ENCODE data around the gene SLC22A15.

Gene SLC22A15

DNA sequence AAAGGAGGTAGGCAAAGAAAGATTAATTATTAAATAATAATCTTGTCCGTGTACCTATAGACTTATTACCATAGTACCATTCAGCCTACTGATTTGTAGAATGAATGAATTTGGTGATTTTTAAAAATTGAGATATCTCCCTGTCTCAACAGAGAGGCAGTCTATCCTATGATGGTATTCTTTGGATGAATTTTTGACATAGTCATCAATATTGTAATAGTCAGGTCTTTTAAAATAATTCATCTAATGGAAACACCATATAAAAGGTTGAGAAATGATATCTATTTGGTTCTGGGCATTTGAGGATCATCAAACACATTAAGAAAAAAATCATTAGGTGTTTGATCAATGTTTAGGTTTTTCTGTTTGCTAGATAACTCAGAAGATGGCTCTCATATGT lies 99.3 kb downstream of the SLC22A15 start:
- Histone ChIP-seq H3K4me1 (ENCODE audit: control insufficient read depth, insufficient read depth, low read length) (no peaks in the 10 kb centered on the region), H3K4me3 (ENCODE audit: low read depth, low read length) (no peak overlapping the region), H3K36me3 (ENCODE audit: control insufficient read depth in 2 of 2, insufficient read depth in 1 of 2, low read length in 2 of 2) (peaks cover 0 to 6% of the 10 kb centered on the region in 2 experiments; a peak in 1 of 3 replicates), H3K27ac (ENCODE audit: extremely low read depth, low read depth, low read length) (no peak overlapping the region), H3K9me3 (ENCODE audit: control insufficient read depth, insufficient read depth, low read depth, low read length) (no peaks in the 10 kb centered on the region)
- no peak for TF ChIP-seq ZNF2 (tag by site-specific recombination; IDR thresholded peaks at IDR 0.05)
- TF ChIP-seq GLI2 (tag by site-specific recombination; IDR thresholded peaks at IDR 0.05; ENCODE audit: borderline replicate concordance, low read depth): no peak
- TF ChIP-seq ZNF747 (tag by site-specific recombination; IDR thresholded peaks at IDR 0.05): no peak
- TF ChIP-seq ZNF121 (tag by site-specific recombination; IDR thresholded peaks at IDR 0.05): no peak
- TF ChIP-seq ZNF558 (tag by site-specific recombination; IDR thresholded peaks at IDR 0.05): no peak
- TF ChIP-seq ZSCAN16 (tag by site-specific recombination; IDR thresholded peaks at IDR 0.05): no peak
- no peak for TF ChIP-seq SCRT2 (tag by site-specific recombination; IDR thresholded peaks at IDR 0.05)
- no peak for TF ChIP-seq ZNF658 (tag by site-specific recombination; IDR thresholded peaks at IDR 0.05)
- no peak for TF ChIP-seq SP3 (tag by site-specific recombination; IDR thresholded peaks at IDR 0.05)
- no peak for TF ChIP-seq ZNF23 (tag by site-specific recombination; IDR thresholded peaks at IDR 0.05; ENCODE audit: borderline replicate concordance)
- TF ChIP-seq SP2 (tag by site-specific recombination; IDR thresholded peaks at IDR 0.05): no peak
- TF ChIP-seq ZSCAN23 (tag by site-specific recombination; IDR thresholded peaks at IDR 0.05): no peak
- TF ChIP-seq, protein P1, sequence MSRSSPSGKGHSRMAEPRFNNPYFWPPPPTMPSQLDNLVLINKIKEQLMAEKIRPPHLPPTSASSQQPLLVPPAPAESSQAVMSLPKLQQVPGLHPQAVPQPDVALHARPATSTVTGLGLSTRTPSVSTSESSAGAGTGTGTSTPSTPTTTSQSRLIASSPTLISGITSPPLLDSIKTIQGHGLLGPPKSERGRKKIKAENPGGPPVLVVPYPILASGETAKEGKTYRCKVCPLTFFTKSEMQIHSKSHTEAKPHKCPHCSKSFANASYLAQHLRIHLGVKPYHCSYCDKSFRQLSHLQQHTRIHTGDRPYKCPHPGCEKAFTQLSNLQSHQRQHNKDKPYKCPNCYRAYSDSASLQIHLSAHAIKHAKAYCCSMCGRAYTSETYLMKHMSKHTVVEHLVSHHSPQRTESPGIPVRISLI (tag by site-specific recombination; IDR thresholded peaks at IDR 0.05): no peak
- TF ChIP-seq WT1 (tag by site-specific recombination; IDR thresholded peaks at IDR 0.05): no peak
- TF ChIP-seq ZNF521 (tag by site-specific recombination; IDR thresholded peaks at IDR 0.05): no peak
- no peak for TF ChIP-seq ZNF654 (tag by site-specific recombination; IDR thresholded peaks at IDR 0.05; ENCODE audit: low read depth)
- TF ChIP-seq ZNF596 (tag by site-specific recombination; IDR thresholded peaks at IDR 0.05): no peak
- POLR2A ChIA-PET: no interaction called here
- CTCF ChIA-PET: interaction anchor here (1.4 kb wide), 1 partner anchor 64 kb away, joined by 5 read pairs; no protein-coding TSS in a partner anchor

DNA sequence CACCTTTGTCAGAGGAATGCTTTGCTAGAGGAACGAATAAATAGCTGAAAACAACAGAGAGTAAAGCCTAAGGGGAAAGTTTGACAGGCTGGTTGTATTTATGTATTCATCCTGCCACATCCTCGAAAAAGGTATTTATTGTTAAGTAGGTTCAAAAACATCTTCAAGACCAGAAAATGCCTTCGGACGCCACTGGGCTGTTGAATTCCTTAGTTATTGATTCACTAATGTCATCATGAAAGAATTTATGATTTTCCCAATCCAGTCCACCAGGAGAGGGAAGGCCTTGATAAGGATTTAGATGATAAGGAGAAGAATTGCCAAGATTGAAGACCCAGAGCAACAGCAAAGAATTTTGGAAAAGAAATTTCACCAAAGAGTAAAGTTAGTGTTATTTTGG lies 99.7 kb downstream of the SLC22A15 start:
- ChIA-PET POLR2A (no interaction called here), CTCF (no interaction called here)
- Histone ChIP-seq H3K27ac (ENCODE audit: extremely low read depth, low read depth, low read length) (no peak overlapping the region), H3K36me3 (ENCODE audit: control insufficient read depth in 2 of 2, insufficient read depth in 1 of 2, low read length in 2 of 2) (peaks cover 0 to 6% of the 10 kb centered on the region in 2 experiments; a peak in 1 of 3 replicates), H3K4me1 (ENCODE audit: control insufficient read depth, insufficient read depth, low read length) (no peaks in the 10 kb centered on the region), H3K4me3 (ENCODE audit: low read depth, low read length) (no peak overlapping the region), H3K9me3 (ENCODE audit: control insufficient read depth, insufficient read depth, low read depth, low read length) (no peaks in the 10 kb centered on the region)
- no peak for TF ChIP-seq ZNF837 (tag by site-specific recombination; IDR thresholded peaks at IDR 0.05)
- TF ChIP-seq ZFHX2 (tag by site-specific recombination; conservative IDR thresholded peaks at IDR 0.05): no peak
- TF ChIP-seq YY1 (tag by site-specific recombination; IDR thresholded peaks at IDR 0.05): no peak
- no peak for TF ChIP-seq ZBTB8A (tag by site-specific recombination; IDR thresholded peaks at IDR 0.05)
- TF ChIP-seq, protein P2, sequence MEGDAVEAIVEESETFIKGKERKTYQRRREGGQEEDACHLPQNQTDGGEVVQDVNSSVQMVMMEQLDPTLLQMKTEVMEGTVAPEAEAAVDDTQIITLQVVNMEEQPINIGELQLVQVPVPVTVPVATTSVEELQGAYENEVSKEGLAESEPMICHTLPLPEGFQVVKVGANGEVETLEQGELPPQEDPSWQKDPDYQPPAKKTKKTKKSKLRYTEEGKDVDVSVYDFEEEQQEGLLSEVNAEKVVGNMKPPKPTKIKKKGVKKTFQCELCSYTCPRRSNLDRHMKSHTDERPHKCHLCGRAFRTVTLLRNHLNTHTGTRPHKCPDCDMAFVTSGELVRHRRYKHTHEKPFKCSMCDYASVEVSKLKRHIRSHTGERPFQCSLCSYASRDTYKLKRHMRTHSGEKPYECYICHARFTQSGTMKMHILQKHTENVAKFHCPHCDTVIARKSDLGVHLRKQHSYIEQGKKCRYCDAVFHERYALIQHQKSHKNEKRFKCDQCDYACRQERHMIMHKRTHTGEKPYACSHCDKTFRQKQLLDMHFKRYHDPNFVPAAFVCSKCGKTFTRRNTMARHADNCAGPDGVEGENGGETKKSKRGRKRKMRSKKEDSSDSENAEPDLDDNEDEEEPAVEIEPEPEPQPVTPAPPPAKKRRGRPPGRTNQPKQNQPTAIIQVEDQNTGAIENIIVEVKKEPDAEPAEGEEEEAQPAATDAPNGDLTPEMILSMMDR (tag by site-specific recombination; IDR thresholded peaks at IDR 0.05): no peak
- TF ChIP-seq MYNN (tag by site-specific recombination; IDR thresholded peaks at IDR 0.05; ENCODE audit: borderline replicate concordance): no peak
- no peak for TF ChIP-seq ZNF664 (tag by site-specific recombination; IDR thresholded peaks at IDR 0.05)
- no peak for TF ChIP-seq ZFP69B (tag by site-specific recombination; IDR thresholded peaks at IDR 0.05)
